Lung microvascular endothelial cell (primary cell): ENCODE data around the gene SYPL2. TPM values are rescaled to one million over a fixed set of nuclear protein-coding genes. Genes with fewer than 3 reads are reported as not detected.
A peak's percentile ranks its signal among the peaks of the same experiment; 100 is the strongest.
"Not testable (repeated sequence)": the region's sequence is repeated elsewhere in the genome, so short reads cannot be mapped to it uniquely, and the experiment has no call there.

Source experiments
- DNase-seq, 2 donors: peaks; one replicate each; pipeline versions ENCODE4 v3.0.0 to v3.0.0-alpha.2; 2010; ENCODE audit warnings: low read depth in 2 of 2
- total RNA-seq: library from RNA; depleted of rRNA; stranded (reverse); fragments of >200 nt; gene quantifications from 2 replicates; pipeline ENCODE4 v1.2.1, GENCODE V29; 2014

The SYPL2 gene
- total RNA-seq, 1 donor from 2014 or later = under 0.01 TPM

- DNase-seq = no peak
These were observed 3.9 kb downstream of the SYPL2 start for GRCh38 chr1:109470245-109470644.

- no peak for DNase-seq
These were observed 6.4 kb downstream of the SYPL2 start for GRCh38 chr1:109472779-109473178.

GRCh38 chr1:109473284-109474057 lies 7.1 kb downstream of the SYPL2 start:
- not testable (repeated sequence) for DNase-seq

GRCh38 chr1:109474697-109475096 lies 8.4 kb downstream of the SYPL2 start:
- DNase-seq = no peak

GRCh38 chr1:109475261-109475660 lies 8.9 kb downstream of the SYPL2 start:
- no peak for DNase-seq

- DNase-seq = no peak
These were observed 10.5 kb downstream of the SYPL2 start for GRCh38 chr1:109476825-109477224.

- DNase-seq = no peak
These were observed 11.5 kb downstream of the SYPL2 start for GRCh38 chr1:109477821-109478220.

- DNase-seq = no peak
These were observed 12.5 kb downstream of the SYPL2 start for GRCh38 chr1:109478806-109479205.

GRCh38 chr1:109479311-109479710 lies 13.0 kb downstream of the SYPL2 start:
- no peak for DNase-seq

GRCh38 chr1:109479901-109480300 lies 13.6 kb downstream of the SYPL2 start:
- no peak for DNase-seq

- no peak for DNase-seq
These were observed 15.3 kb downstream of the SYPL2 start for GRCh38 chr1:109481646-109482045.

- DNase-seq = no peak
These were observed 15.9 kb downstream of the SYPL2 start for GRCh38 chr1:109482242-109482641.

- no peak for DNase-seq
These were observed 16.7 kb downstream of the SYPL2 start for GRCh38 chr1:109482791-109483671.

- peak; percentile 92 to 95 for DNase-seq
These were observed 17.5 kb downstream of the SYPL2 start, which contains the start of gene ATXN7L2 for GRCh38 chr1:109483672-109484518. TSS of gene ATXN7L2 (plus strand) at chr1:109483905. CDS start at chr1:109483954, 49 bp downstream.

GRCh38 chr1:109484519-109484975 lies 18.2 kb downstream of the SYPL2 start:
- DNase-seq = no peak

- DNase-seq = no peak
These were observed 18.7 kb downstream of the SYPL2 start for GRCh38 chr1:109485001-109485400.

GRCh38 chr1:109487261-109487660 lies 20.9 kb downstream of the SYPL2 start:
- DNase-seq = no peak

GRCh38 chr1:109488201-109488600 lies 21.9 kb downstream of the SYPL2 start:
- no peak for DNase-seq

- no peak for DNase-seq
These were observed 22.4 kb downstream of the SYPL2 start for GRCh38 chr1:109488696-109489095.

- peak; percentile 68 to 72 for DNase-seq
These were observed 23.9 kb downstream of the SYPL2 start for GRCh38 chr1:109490029-109490933.
